Skeletal muscle satellite cell (primary cell): ENCODE results near the gene SLC2A11.

Experiments used
- H3K27me3 ChIP-seq: 2 replicates; pipeline ENCODE4 v1.7.0; 2013; ENCODE audit warnings: low read length; ENCODE audit not compliant: control insufficient read depth, insufficient read depth
- H3K36me3 ChIP-seq: 2 replicates; pipeline ENCODE4 v1.7.0; 2013; ENCODE audit warnings: mild to moderate bottlenecking, control low read depth, low read length; ENCODE audit not compliant: insufficient read depth
- H3K4me1 ChIP-seq: 2 replicates; pipeline ENCODE4 v1.7.0; 2013; ENCODE audit warnings: low read length; ENCODE audit not compliant: control insufficient read depth, insufficient read depth
- H3K4me2 ChIP-seq: 2 replicates; pipeline ENCODE4 v1.7.0; 2013; ENCODE audit warnings: mild to moderate bottlenecking, low read length
- H3K4me3 ChIP-seq: 2 replicates; pipeline ENCODE4 v1.7.0; 2013; ENCODE audit warnings: low read length
- H3K9ac ChIP-seq: 2 replicates; pipeline ENCODE4 v1.7.0; 2013; ENCODE audit warnings: mild to moderate bottlenecking, low read depth, low read length, moderate library complexity
- H3K9me3 ChIP-seq: replicated peaks from 2 replicates; pipeline ENCODE4 v1.7.0; 2013; ENCODE audit warnings: mild to moderate bottlenecking, control low read depth, low read length

The SLC2A11 gene

DNA sequence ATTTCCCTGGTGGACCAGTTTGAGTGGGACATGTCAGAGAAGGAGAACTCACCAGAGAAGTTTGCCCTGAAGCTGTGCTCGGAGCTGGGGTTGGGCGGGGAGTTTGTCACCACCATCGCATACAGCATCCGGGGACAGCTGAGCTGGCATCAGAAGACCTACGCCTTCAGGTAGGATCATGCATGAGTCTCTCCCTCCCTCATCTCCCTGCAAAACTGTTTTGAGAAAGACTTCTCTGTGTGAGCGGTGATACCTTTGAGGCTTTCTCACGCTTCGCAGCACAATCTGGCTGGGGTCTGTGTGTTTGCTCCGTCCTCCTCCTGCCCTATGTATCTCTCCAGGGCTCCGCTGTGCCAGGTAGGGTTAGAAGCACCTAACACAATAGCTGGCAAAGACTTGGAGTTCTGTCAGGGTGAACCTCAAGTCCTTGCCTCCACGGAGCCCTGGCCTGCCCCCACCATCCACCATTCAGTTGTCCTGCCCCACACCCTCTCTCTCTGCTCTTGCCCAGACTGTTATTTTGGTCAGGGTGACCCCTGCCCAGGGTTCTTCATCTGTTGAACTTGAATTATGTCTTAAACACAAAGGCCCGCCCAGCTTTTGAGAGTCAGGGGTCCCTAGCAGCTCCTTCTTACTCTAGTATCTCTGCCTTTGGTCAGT lies 32.3 kb upstream of the SLC2A11 start:
- Histone ChIP-seq H3K27me3 (no peaks in the 10 kb centered on the region), H3K9ac (peak overlapping the region; percentile 50), H3K4me3 (no peak overlapping the region), H3K4me2 (no peak overlapping the region), H3K9me3 (no peaks in the 10 kb centered on the region), H3K4me1 (peaks cover 46% of the 10 kb centered on the region), H3K36me3 (peaks cover 69% of the 10 kb centered on the region)

DNA sequence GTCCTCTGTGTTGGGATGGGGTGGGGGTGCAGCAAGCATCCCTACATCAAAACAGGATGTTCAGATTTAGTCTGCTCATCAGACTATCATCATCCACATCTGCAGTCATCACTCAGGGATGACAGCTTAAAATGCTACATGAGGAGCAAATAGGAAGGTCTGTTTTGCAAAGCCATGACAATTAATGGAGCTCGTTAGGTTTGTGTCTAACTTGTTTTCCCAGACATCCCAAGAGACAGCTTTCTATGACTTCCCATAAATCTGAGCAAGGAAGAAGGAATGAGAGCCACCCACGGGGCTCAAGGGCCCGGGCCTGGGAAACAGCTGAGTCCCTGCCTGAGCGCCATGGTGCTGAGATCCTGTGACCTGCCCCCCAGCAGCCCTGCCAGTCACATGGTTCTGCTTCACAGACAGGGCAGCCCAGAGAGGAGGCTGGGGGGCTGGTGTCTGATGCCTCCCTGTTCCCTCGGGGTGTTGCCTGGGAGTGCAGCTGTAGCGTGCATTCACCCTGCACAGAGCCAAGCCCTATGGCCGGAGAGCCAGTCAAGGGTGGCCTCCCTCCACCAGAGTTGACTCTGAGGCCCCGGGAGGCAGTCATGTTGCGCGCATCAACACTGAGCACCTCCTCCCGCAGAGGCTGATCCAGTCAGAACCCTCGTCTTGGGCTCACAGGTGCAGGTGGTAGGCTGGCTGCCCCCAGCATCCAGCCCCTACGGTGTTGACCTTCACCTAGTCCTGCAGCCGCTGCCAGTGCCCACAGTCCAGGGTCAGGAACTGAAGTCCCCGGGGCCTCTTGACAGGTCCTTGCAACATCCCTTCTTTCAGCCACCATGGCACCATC lies 30.9 kb upstream of the SLC2A11 start:
- Histone ChIP-seq H3K4me1 (peaks cover 46% of the 10 kb centered on the region), H3K4me2 (no peak overlapping the region), H3K27me3 (no peaks in the 10 kb centered on the region), H3K4me3 (no peak overlapping the region), H3K9ac (peak overlapping the region; percentile 50), H3K9me3 (no peaks in the 10 kb centered on the region), H3K36me3 (peaks cover 68% of the 10 kb centered on the region)

DNA sequence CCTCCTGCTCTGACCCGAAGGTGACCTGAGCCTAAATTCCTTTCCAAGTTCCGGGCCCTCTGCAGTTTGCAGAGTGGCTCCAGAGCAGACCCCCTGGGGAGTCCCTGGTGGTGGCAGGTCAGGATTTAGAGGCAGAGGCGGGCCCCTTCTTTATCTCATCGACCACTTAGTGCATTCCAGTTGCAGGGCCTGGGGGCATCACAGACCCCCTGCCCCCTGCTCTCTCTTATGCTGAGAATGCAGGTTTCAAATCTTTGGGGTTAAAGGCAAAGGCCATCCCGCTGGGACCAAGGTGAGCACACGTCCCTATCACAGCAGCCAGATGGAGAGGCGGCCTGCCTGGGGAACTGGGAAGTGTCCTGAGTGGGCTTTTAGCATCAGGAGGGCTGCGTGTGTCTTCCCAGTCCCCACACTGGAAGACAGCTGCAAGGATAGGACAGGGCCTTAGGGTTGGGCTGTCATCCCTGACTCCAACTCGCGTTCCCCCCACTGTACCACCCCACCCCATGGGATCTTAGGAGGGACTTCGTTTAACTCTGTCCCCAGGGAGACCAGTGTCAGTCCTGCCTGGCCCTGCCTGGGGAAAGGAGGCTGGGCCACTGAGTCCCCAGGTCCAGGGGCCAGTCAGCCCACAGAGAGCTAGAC lies 30.2 kb upstream of the SLC2A11 start:
- no peak overlapping the region for H3K9ac ChIP-seq
- no peaks in the 10 kb centered on the region for H3K27me3 ChIP-seq
- no peak overlapping the region for H3K4me3 ChIP-seq
- no peak overlapping the region for H3K4me2 ChIP-seq
- H3K9me3 ChIP-seq = no peaks in the 10 kb centered on the region
- H3K36me3 ChIP-seq = peaks cover 66% of the 10 kb centered on the region
- H3K4me1 ChIP-seq = peaks cover 44% of the 10 kb centered on the region

DNA sequence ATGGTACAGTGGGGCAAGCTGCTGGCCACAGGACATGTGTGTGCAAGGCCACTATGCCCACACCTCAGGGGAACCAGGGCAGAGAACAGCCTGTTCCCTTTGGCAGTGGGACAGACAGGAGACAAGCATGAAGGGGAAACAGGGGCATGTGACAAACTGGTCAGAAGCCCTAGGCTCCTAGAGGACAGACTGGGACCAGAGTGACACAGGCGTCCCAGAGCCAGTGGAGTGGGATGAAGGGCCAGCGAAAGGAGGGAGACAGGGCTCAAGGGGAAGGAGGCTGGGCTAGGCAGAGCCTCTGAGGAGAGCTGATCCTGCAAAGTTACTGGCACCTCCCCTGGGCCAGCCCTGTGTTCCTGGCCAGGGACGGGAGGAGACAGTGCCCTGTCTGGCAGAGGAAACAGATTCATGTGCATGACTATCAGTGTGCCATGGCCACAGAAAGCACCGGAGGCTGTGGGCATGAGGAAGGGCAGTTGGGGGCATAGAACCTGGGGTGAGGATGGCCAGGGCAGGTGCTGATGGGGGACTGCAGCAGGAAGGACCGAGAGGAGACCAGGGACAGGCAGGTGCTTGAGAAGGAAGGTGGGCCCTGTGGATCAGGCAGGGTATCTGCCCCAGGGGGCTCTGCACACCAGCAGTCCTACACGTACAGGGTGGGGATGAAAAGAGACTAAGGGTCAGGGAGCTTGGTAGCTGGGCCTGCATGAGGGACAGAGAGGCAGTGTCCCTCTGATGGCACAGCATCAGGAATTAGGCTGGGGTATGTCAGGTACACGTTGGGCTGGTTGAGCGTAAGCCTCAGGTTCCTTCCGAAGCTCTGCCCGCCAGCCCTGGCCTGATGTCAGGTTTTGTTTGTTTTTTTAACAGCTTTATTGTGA lies 28.6 kb upstream of the SLC2A11 start:
- H3K27me3 ChIP-seq = no peaks in the 10 kb centered on the region
- no peak overlapping the region for H3K4me2 ChIP-seq
- no peak overlapping the region for H3K4me3 ChIP-seq
- no peak overlapping the region for H3K9ac ChIP-seq
- peaks cover 68% of the 10 kb centered on the region for H3K36me3 ChIP-seq
- H3K9me3 ChIP-seq = no peaks in the 10 kb centered on the region
- peaks cover 36% of the 10 kb centered on the region for H3K4me1 ChIP-seq

DNA sequence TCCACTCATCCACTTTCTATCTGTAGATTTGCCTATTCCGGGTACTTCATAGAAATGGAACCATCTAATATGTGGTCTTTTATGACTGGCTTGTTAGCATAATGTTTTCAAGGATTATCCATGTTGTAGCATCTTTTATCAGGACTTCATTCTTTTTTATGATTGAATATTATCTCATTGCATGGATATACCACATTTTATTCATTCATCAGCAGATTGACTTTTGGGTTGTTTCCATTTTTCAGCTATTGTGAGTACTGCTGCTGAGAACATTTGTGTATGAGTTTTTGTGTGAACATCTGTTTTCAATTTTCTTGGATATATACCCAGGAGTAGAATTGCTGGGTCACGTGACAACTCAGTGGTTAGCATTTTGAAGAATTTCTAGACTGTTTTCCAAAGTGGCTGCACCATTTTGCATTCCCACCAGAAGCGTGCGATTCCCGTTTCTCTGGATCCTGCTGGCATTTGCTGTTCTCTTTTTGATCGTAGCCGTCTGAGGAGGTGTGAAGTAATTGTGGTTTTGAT lies 27.8 kb upstream of the SLC2A11 start:
- Histone ChIP-seq H3K36me3 (peaks cover 65% of the 10 kb centered on the region), H3K27me3 (no peaks in the 10 kb centered on the region), H3K4me2 (no peak overlapping the region), H3K4me1 (peaks cover 36% of the 10 kb centered on the region), H3K4me3 (no peak overlapping the region), H3K9me3 (no peaks in the 10 kb centered on the region), H3K9ac (no peak overlapping the region)

DNA sequence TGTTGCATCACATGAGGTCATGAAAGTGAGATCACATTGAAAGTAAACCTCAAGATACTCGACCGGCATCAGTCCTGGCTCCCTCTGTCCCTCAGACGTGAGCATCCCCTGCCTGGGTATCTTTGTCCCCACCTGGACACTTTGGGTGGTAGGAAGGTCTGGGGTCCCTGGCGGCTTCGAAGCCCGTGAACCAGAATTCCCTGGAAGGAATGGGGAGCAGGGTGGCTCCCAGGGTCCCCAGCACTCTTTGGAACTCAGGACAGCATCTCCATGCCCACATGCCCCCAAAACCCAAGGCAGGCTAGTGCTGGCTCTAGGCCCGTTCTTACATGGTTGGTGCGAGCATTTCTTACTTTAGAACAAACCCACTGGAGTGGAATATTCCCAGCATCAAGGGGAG lies 26.4 kb upstream of the SLC2A11 start:
- H3K9me3 ChIP-seq = no peaks in the 10 kb centered on the region
- no peak overlapping the region for H3K4me2 ChIP-seq
- H3K9ac ChIP-seq = no peak overlapping the region

DNA sequence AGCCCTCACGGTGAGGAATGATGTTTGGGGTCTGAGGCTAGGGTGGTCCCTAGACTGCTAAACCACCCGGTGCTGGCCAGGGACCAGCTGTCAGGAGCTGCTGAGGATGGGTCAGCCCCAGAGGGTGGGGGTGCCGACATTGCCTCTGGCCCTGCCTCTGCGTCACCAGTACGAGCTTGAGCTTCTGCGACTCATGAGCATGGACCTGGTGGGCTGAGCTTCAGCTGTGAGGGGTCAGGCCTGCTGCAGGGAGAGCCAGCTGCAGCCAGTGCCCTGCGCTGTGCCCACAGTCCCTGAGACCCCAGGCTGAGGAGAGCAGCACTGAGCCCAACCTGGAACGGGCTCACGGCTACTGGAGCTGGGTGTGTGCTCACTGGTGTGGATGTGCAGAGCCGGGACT lies 25.9 kb upstream of the SLC2A11 start:
- Histone ChIP-seq H3K9ac (no peak overlapping the region), H3K4me3 (no peak overlapping the region), H3K36me3 (peaks cover 70% of the 10 kb centered on the region), H3K4me1 (peaks cover 27% of the 10 kb centered on the region), H3K4me2 (no peak overlapping the region), H3K27me3 (no peaks in the 10 kb centered on the region), H3K9me3 (no peaks in the 10 kb centered on the region)

More for the DNA sequence above, 26.4 kb upstream of the SLC2A11 start:
- peaks cover 32% of the 10 kb centered on the region for H3K4me1 ChIP-seq
- H3K4me3 ChIP-seq = no peak overlapping the region
- no peaks in the 10 kb centered on the region for H3K27me3 ChIP-seq
- H3K36me3 ChIP-seq = peaks cover 68% of the 10 kb centered on the region

DNA sequence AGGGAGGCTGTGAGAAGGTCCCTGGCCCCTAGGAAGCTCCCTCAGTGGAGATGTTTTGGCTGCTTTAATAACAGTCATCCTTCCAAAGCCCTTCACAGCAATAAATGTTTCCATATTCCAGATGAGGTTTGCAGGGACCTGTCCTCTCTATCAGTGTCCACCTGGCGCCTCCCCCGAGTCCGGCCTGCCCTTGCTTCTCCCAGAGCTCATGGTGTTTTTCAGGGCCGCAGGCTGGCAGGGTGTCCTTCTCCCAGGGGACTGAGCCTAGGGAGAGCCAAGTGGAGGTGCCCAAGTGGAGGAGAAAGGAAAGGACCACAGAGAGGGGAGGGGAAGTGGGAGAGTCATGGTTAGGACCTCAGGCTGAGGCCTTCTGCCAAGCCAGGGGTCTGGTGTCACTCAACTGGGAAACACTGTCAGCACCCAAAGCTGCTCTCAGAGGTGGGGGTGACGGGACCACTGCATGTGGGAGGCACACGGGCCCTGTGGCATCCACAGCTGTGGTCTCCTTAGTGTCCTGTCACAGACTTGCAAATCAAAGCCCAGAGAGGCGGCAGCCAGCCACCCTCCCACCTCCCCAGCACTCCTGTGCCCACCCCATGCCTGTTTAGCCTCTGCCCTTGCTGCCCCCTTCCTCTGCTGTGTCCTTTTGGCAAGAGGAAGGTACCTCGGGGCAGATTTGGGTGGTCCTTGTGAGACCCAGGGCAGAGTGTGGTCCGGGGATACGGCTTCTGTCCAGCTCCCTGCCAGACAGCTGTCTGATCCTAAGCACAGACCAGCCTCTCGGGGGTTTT lies 25.3 kb upstream of the SLC2A11 start:
- H3K36me3 ChIP-seq = peaks cover 66% of the 10 kb centered on the region
- H3K4me2 ChIP-seq = no peak overlapping the region
- no peaks in the 10 kb centered on the region for H3K9me3 ChIP-seq
- peaks cover 23% of the 10 kb centered on the region for H3K4me1 ChIP-seq
- H3K4me3 ChIP-seq = no peak overlapping the region
- no peaks in the 10 kb centered on the region for H3K27me3 ChIP-seq
- no peak overlapping the region for H3K9ac ChIP-seq

DNA sequence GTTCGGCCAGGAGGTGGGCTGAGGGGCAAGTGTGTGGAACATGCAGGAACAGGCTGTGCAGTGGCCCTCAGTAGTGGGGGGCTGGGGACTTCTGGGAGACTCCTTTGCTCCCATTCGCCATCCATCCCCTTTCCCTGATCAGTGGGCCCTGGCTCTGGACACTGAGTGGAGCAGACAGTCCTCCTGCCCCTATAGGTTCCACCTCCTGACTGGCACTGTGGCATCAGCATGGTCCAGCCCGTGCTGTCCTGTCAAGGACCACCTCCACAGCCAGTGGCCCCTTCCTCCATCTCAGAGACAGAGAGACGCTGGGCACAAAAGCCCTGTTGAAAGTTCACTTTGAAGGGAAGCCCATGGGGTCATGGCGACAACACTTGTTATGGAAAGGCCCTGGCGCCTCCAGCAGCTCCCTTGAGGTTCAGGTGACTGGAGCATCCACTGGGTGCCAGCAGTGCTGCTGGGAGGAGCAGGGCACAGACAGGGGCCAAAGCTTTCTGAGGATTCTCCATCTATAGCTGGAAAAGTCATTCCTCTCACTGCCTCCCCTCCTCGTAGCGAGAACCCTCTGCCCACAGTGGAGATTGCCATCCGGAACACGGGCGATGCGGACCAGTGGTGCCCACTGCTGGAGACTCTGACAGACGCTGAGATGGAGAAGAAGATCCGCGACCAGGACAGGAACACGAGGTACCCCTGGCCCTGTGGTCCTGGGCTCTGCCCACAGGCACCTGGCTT lies 24.5 kb upstream of the SLC2A11 start:
- H3K4me2 ChIP-seq = no peak overlapping the region
- H3K9ac ChIP-seq = no peak overlapping the region
- peaks cover 68% of the 10 kb centered on the region for H3K36me3 ChIP-seq
- peaks cover 23% of the 10 kb centered on the region for H3K4me1 ChIP-seq
- H3K9me3 ChIP-seq = no peaks in the 10 kb centered on the region
- no peak overlapping the region for H3K4me3 ChIP-seq
- H3K27me3 ChIP-seq = no peaks in the 10 kb centered on the region

DNA sequence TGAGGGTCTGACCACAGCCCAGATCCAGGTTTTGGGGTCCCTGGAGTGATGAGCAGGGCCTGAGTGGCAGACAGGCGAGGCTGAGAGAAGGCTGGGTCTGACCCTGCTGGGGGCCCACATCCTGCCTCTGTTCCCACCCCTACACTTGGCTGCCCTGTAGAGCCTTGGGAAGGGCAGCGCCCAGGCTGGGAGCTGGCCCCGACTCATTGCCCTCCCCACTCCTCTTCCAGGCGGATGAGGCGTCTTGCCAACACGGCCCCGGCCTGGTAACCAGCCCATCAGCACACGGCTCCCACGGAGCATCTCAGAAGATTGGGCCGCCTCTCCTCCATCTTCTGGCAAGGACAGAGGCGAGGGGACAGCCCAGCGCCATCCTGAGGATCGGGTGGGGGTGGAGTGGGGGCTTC lies 23.8 kb upstream of the SLC2A11 start:
- Histone ChIP-seq H3K4me2 (no peak overlapping the region), H3K36me3 (peaks cover 64% of the 10 kb centered on the region), H3K27me3 (no peaks in the 10 kb centered on the region), H3K9ac (no peak overlapping the region), H3K9me3 (no peaks in the 10 kb centered on the region), H3K4me1 (peaks cover 22% of the 10 kb centered on the region), H3K4me3 (no peak overlapping the region)
